K562 (cell line): ENCODE data around the gene SLC22A23. TPM values are rescaled to one million over a fixed set of nuclear protein-coding genes. Genes with fewer than 3 reads are reported as not detected.
A peak's percentile ranks its signal among the peaks of the same experiment; 100 is the strongest.

ENCODE experiments used
- ATF2 ChIP-seq: sonication (generic); formaldehyde crosslinking; IDR thresholded peaks from 2 replicates; pipeline ENCODE4 v1.8.1; 2022; ENCODE audit warnings: missing genetic modification reagents
- ATF3 ChIP-seq, 2 experiments: fragments of 450-650 bp in 1 of 2; sonication (generic) in 1 of 2; formaldehyde crosslinking in 1 of 2; IDR thresholded peaks in 1 of 2; conservative IDR thresholded peaks in 1 of 2; 2 replicates each; pipeline versions ENCODE4 v1.6.1 to v1.8.1; 2016 to 2023; ENCODE audit warnings: mild to moderate bottlenecking in 2 of 2, moderate library complexity in 2 of 2, inconsistent platforms in 1 of 2, missing genetic modification reagents in 1 of 2
- CREB3L1 ChIP-seq: fragments of 450-650 bp; IDR thresholded peaks from 2 replicates; pipeline ENCODE4 v1.6.1; 2014; ENCODE audit warnings: low read depth, mild to moderate bottlenecking, moderate library complexity, borderline replicate concordance
- HDAC1 ChIP-seq, 2 experiments: fragments of 450-650 bp; IDR thresholded peaks; 2 replicates each; pipeline ENCODE4 v1.6.1; 2016 to 2017; ENCODE audit warnings: inconsistent platforms in 1 of 2, mild to moderate bottlenecking in 1 of 2, moderate library complexity in 1 of 2
- HEY1 ChIP-seq: fragments of 250-450 bp; sonication (Bioruptor Pico); IDR thresholded peaks from 2 replicates; pipeline ENCODE4 v1.5.0; 2020; ENCODE audit warnings: mild to moderate bottlenecking, moderate library complexity, borderline replicate concordance
- L3MBTL2 ChIP-seq: fragments of 450-650 bp; IDR thresholded peaks from 2 replicates; pipeline ENCODE4 v1.6.1; 2016; ENCODE audit warnings: mild to moderate bottlenecking, moderate library complexity
- PPARD ChIP-seq: fragments of 250-450 bp; sonication (Bioruptor Pico); IDR thresholded peaks from 2 replicates; pipeline ENCODE4 v1.8.0; 2022; ENCODE audit warnings: inconsistent platforms, mild to moderate bottlenecking, moderate library complexity
- RAD21 ChIP-seq, 2 experiments: fragments of 250-450 bp in 1 of 2; fragments of 450-650 bp in 1 of 2; sonication (Bioruptor Pico) in 1 of 2; formaldehyde crosslinking in 1 of 2; IDR thresholded peaks in 1 of 2; conservative IDR thresholded peaks in 1 of 2; 2 replicates each; pipeline versions ENCODE4 v1.4.0 to v1.8.0; 2020 to 2022; ENCODE audit warnings: mild to moderate bottlenecking in 2 of 2, moderate library complexity in 1 of 2
- RREB1 ChIP-seq: fragments of 250-450 bp; sonication (Bioruptor Pico); IDR thresholded peaks from 2 replicates; pipeline ENCODE4 v1.4.0; 2020
- ZKSCAN1 ChIP-seq: fragments of 150-350 bp; IDR thresholded peaks from 2 replicates; pipeline ENCODE4 v1.6.1; 2016; ENCODE audit warnings: low read depth, low read length
- ZNF395 ChIP-seq: fragments of 200-800 bp; sonication (Bioruptor generic); IDR thresholded peaks from 2 replicates; pipeline ENCODE4 v1.6.1; 2017; ENCODE audit warnings: missing genetic modification characterization, missing compliant biosample characterization
- ZNF586 ChIP-seq: fragments of 450-650 bp; formaldehyde crosslinking; conservative IDR thresholded peaks from 2 replicates; pipeline ENCODE4 v1.4.0; 2020; ENCODE audit warnings: mild to moderate bottlenecking, moderate library complexity
- polyA plus RNA-seq, 8 experiments: library from polyadenylated mRNA; depleted of rRNA in 4 of 8; stranded (reverse) in 5 of 8; unstranded in 3 of 8; fragments of >200 nt; fragmentation: Nextera tagmentation in 2 of 8; fragmentation: Illumina TruSeq in 1 of 8; extraction: Ambion mirVana in 2 of 8; extraction: Trizol in 1 of 8; gene quantifications; 2 replicates each; pipeline versions ENCODE4 v1.2.1 to v1.2.3, GENCODE V29; 2011 to 2014; ENCODE audit warnings: inconsistent platforms in 1 of 8, missing spikeins in 1 of 8
- total RNA-seq, 7 experiments: library from RNA; depleted of rRNA in 6 of 7; stranded (reverse); fragments of >200 nt in 6 of 7; fragmentation: Illumina TruSeq in 2 of 7; extraction: Trizol in 2 of 7; gene quantifications; 2 replicates each; pipeline versions ENCODE4 v1.2.1 to v1.2.3, GENCODE V29; 2011 to 2021; ENCODE audit warnings: low replicate concordance in 1 of 7

SLC22A23 gene
- total and polyA plus RNA-seq, 9 of the 15 experiments (the other 6 are each of a cell fraction or from before 2014, with no cell fraction given): 0.30 to 8.7 (median 2.5) TPM

GRCh38 chr6:3258720-3259490 lies 197.9 kb downstream of the SLC22A23 start, which contains the start of gene PSMG4 (continued):
- TF ChIP-seq ZNF586 (CRISPR knock-in tag): no peak
- no peak for TF ChIP-seq ATF2 (CRISPR knock-in tag)
- 0 out of 2 replicates have a peak, but pooled peaks have one; percentile 34 for TF ChIP-seq ZNF395 (CRISPR knock-in tag)
- peak in 1 of 2 experiments; percentile 98; a peak in 2 of 4 replicates for TF ChIP-seq HDAC1 (IDR thresholded peaks at IDR 0.05)
- no peak for TF ChIP-seq PPARD (CRISPR knock-in tag)
- peak; percentile 16; the same call in 1 of the 2 replicates for TF ChIP-seq RREB1 (CRISPR knock-in tag)
- peak in 1 of 2 experiments; percentile 13; a peak in 2 of 4 replicates for TF ChIP-seq RAD21 (CRISPR knock-in tag; conservative IDR thresholded peaks at IDR 0.05 in 1 of 2, IDR thresholded peaks at IDR 0.05 in 1 of 2)
- no peak for TF ChIP-seq HEY1 (CRISPR knock-in tag)
- peak; percentile 82 for TF ChIP-seq L3MBTL2
- peak; percentile 67 for TF ChIP-seq CREB3L1
- no peak for TF ChIP-seq ZKSCAN1
- TF ChIP-seq ATF3 (IDR thresholded peaks at IDR 0.05): no peak
- peak; percentile 50; the same call in 1 of the 2 replicates for TF ChIP-seq ATF3 (CRISPR knock-in tag; conservative IDR thresholded peaks at IDR 0.05)
